Measurements from ENCODE around the gene TAAR8.
"Not testable (repeated sequence)": the region's sequence is repeated elsewhere in the genome, so short reads cannot be mapped to it uniquely, and the experiment has no call there.

Gene TAAR8

DNA sequence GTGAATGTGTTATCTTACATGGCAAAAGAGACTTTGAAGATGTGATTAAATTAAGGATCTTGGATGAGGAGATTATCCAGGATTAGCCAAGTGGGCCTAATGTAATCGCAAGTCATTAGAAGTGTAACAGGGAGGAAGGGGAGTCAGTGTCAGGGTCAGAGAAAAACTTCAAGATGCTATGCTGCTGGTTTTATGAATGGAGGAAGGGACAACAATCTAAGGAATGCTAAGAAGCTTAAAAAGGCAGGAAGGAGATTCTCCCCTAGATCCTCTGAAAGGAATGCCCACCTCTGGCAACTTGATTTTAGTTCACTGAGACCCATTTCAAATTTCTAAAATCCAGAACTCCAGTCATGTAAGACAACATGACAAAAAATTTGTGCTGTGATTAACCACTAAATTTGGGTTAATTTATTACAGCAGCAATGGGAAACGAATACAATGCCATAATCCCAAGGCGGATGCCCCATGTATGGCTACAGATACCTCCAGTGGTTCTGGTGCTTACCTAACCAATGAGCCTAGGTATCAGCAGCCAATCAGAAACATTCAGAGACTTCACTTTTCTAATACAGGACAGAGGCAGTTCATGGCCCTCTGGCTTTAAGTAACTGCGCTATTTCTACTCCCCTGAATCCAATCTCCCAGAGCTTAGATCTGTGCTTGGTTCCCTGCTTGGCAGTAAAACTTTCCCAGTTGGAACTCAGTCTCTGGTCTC lies 3.6 kb upstream of the TAAR8 start:
- DNase-seq: no peak

DNA sequence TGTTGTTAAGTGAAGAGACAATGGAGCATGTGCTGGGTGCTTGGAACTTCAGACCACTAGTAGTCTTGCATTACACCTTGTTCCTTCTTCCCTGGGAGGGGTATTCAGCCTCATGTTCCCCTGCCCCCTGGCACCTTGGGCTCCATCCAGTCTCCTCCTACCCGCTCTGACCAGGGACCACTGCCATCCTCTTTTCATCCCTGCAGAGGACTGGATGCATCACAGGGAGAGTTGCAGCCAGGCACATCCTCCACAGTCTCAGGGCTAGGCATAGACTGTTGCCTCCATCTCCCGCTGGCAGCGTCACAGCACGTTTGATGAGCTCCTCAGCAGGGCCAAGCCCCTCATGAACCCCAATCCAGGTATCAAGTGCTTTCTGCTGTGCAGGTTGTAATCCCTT lies 1.3 kb upstream of the TAAR8 start:
- no peak for DNase-seq

DNA sequence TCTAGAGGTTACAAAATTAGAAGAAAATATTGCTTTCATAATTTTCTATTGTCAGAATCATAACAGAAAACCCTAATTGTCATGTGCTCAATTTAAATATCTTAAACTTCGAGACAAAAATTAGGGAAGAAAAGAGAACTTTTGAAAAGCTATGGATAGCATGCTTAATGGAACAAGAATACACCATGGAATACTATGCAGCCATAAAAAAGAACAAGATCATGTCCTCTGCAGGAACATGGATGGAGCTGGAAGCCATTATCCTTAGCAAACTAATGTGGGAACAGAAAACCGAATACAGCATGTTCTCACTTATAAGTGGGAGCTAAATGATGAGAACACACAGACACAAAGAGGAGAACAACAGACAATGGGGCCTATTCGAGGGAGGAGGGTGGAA lies 7.6 kb downstream of the TAAR8 start:
- DNase-seq: not testable (repeated sequence)

DNA sequence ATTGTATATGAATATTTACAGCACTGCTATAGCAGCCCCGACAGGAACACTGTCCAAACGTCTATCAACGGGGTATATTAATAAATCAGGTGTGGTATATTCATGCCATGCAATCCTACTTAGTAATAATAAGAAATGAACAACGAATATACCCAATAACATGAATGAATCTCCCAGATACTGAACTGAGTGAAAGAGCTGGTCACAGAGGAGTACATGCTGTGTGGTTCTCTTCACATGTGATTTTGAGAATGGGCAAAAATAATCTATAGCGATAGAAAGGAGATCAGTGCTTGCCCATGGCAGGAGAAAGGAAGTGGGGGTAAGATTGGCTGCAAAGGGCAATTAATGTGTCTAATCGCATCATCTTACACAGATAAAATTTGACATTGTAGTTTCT lies 13.9 kb downstream of the TAAR8 start:
- no peak for DNase-seq

DNA sequence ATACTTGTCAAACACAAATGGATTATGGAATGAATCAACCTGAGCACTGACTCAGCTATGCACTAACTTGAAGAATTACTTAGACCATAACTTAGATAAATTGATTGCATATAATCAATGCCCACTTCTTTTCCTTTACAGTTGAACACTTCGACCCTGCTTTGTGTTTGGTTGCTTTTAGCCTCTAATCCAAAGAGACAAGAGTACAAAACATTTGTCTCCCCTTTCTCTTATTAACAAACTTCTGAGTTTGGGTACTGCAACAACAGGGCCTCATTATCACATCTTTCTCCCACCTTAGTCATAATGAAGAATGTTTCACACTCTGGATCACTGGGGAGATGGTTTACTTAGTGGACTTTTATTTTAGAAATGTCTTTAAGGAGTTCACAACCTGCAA lies 15.1 kb downstream of the TAAR8 start:
- DNase-seq: no peak

DNA sequence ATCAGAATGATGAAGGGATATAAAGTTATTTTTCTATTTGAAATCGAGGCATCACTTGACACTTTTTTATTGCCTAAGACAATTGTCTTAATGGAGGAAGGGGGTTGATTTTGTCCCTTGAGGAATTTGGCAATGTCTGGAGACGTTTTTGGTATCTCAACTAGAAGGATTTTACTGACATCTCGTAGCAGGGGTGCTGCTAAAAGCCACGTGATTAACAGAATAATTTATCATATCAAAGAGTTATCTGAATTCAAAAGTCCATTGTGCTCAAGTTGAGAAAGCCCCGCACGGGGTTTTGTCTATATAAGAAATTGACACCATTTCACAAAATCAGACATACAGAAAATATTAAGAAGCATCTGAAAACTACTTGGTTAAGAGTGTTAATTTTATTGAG lies 16.1 kb downstream of the TAAR8 start:
- no peak for DNase-seq

DNA sequence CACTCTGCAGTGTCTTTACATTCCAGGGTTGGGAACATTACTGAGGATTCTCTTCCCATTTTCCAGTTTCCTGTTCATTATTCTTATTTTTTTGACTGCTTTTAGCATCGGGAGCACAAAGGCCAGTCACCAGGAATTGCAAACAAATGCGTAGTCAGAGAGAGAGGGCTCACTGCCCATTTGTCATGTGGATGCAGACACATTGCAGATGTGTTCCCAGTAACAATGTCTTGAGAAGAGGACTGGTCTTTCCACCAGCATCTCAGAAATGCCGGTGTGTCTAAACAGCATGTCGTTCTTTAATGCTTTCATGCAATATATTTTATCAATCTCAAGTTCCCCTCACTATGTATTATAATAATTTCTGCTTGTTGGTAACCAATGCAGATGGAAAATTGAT lies 16.7 kb downstream of the TAAR8 start:
- DNase-seq: no peak

DNA sequence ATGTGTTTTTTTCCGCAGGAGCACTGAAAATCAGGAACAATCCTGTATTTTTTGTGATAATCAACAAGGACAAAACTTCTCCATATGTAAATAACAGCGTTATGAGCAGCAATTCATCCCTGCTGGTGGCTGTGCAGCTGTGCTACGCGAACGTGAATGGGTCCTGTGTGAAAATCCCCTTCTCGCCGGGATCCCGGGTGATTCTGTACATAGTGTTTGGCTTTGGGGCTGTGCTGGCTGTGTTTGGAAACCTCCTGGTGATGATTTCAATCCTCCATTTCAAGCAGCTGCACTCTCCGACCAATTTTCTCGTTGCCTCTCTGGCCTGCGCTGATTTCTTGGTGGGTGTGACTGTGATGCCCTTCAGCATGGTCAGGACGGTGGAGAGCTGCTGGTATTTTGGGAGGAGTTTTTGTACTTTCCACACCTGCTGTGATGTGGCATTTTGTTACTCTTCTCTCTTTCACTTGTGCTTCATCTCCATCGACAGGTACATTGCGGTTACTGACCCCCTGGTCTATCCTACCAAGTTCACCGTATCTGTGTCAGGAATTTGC lies 17.8 kb downstream of the TAAR8 start, which contains the start of gene TAAR6:
TAAR6 (plus strand) TSS at position 102 of the 557 bp plus-strand sequence; CDS start at position 102, 0 bp downstream.
- DNase-seq: no peak

DNA sequence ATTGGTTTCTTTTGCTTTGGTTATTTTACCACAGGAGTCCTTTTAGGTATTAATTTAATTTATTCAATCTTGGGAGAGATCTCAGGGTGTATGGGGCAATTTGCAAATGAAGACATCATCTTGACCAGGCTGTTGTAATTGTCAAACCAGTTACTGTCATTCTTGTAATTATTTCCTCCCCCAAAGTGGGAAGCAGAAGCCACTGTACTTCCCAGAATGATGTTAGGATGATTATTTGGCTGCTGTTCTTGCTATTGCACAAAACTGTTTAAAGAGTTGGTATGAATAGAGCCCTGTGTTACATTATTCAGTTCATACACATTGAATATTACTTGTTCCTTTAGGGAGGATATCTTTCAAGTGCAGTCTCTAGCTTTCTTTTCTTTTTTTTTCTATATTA lies 19.3 kb downstream of the TAAR8 start:
- DNase-seq: no peak

DNA sequence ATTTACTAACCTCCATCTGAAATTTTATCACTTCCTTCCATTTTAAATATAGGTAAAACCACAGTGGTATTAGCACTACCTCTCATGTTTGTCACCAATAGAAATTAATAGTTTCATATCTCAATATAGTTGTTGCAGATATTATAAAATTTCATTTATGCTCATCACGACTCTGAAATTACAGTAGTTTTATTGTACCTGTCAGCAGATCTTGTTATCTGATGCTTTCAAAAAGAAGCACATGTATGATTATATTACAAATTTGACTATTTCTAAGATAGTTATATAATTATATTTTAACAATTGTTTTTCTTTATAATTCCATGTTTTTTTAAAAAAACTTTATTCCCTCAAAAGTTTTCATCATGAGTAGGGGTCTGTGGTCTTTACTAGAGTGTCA lies 32.2 kb downstream of the TAAR8 start:
- no peak for DNase-seq

DNA sequence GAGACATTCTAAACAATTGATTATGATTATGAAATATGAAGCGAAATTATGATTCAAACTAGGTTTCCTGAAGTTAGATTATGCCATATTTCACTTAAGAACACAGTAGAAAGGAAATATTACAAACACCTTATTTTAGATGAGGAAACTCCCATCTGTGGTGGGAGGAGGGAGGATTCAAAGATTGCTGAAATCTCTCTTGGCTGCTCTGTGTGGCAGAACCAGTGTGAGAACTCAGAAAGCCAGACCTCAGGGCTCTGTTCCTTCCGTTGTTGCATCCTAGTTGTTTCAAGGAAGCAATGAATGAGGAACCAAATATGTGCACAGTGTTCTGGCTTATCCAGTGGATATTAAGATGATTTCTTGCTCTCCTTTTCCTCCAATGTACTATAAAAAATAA lies 35.0 kb downstream of the TAAR8 start:
- no peak for DNase-seq

DNA sequence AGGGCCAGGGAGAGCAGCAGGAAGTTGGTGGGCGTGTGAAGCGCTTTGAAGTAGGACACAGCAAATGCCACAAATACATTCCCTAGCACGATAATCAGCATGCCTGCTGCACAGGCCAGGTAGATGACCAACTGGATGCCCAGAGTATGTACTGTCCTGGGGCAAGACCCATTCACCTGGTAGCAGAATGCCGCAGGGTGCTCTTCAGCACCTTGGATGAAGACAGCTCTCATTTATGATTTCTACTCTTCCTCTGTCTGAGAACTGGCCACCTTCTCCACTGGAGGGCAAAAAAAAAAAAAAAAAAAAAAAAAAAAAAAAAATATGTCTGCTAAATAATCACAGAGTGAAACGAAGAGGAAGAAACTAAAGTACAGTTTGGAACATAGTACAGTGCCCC lies 37.0 kb downstream of the TAAR8 start, which contains the start of gene TAAR5:
TAAR5 (minus strand) TSS at position 288 of the 400 bp plus-strand sequence; CDS start at position 233, 55 bp downstream.
- no peak for DNase-seq

DNA sequence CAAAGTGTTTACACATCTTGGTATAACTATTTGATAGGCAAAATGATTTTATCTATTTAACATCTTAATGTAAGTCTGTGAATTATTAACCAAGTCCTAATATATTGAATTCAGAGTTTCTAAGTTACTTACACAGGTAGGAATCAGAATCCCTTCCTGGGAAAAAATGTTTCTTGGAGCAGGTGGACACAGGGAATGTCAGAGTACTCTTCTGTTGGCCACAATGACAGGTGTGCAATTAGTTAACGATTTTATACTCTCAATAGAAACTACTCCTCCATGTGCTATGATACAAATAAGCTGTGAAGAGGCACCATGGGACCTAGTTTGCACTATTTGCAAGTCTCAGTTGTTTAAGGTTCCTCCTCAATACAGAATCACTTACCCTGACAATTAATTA lies 37.9 kb downstream of the TAAR8 start:
- no peak for DNase-seq

DNA sequence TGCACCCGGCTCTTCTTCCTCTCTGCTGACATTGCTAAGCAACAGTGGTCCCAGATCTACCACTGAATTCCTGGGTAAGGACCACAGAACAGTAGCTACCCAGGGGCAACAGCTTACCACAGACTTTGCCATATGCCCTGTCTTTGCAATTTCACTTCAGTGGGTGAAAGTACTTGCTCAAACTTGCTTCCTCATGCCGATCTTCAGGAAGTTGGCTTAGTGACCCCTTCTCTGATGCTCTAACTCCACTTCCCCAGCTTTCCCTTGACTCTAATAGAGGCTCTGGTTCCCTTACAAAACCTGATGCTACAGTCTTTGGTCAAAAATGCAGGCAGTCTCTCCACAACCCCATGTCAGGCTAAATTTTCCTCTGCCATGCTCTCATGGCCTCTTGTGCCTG lies 40.4 kb downstream of the TAAR8 start:
- no peak for DNase-seq

DNA sequence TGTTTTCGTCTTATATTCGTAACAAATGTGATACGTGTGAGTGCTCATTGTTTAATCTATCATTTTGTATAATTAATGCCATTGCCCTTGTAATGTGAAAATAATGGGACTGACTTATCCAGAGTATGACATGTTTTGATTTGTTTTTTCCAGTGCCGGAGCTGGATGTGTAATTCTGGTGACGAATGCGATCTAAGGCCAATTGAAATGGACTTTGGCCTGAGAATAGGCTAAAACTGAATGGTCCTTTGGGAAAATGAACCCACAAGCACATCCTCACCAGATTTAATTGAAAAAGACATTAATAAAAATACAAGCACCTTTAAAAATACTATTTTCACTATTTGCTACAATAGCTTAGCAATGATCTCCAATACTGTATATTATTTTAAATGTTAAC lies 43.7 kb downstream of the TAAR8 start:
- no peak for DNase-seq

DNA sequence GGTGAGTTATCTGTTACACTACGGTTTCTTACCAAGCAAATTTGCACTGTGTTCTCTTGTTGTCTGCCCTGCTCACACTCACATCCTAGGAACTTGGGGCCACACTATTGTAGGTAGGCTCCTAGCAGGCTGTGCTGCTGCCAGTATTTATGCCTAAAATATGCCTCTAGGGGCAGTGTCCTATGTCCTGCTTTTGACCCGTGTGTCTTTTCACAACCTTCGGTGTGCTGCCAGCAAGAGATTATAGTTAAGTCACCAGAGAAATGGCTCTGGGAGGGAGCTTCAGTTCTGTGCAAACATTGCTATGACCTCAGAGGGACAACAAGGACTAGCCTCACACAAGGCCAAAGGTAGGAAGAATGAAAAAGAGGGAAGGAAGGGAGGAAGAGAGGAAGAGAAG lies 46.0 kb downstream of the TAAR8 start:
- no peak for DNase-seq

DNA sequence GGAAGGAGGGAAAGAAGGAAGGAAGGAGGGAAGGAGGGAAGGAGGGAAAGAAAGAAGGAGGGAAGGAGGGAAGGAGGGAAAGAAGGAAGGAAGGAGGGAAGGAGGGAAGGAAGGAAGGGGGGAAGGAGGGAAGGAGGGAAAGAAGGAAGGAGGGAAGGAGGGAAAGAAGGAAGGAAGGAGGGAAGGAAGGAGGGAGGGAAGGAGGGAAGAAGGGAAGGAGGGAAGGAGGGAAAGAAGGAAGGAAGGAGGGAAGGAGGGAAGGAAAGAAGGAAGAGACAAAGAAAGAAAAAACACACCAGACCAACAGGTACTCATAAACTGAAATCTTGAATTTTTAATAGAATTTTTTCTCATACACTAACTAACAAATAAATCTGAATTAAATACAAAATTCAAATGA lies 48.4 kb downstream of the TAAR8 start:
- DNase-seq: not testable (repeated sequence)

All from stimulated activated CD4-positive, alpha-beta T cell treated with anti-CD3 and anti-CD28 coated beads, Interleukin-15, amount 100 ng/mL, for 24 hours (primary cell).